HG03378 (cell line): Measurements from ENCODE around the gene NPC1L1.
A peak's percentile ranks its signal among the peaks of the same experiment; 100 is the strongest.

Experiments used
- ATAC-seq: cut with Tn5 transposase; IDR thresholded peaks from one replicate; pipeline ENCODE4 v1.9.1; 2021; ENCODE audit warnings: mild to moderate bottlenecking, moderate library complexity; ENCODE audit not compliant: unreplicated experiment

The NPC1L1 gene, protein sequence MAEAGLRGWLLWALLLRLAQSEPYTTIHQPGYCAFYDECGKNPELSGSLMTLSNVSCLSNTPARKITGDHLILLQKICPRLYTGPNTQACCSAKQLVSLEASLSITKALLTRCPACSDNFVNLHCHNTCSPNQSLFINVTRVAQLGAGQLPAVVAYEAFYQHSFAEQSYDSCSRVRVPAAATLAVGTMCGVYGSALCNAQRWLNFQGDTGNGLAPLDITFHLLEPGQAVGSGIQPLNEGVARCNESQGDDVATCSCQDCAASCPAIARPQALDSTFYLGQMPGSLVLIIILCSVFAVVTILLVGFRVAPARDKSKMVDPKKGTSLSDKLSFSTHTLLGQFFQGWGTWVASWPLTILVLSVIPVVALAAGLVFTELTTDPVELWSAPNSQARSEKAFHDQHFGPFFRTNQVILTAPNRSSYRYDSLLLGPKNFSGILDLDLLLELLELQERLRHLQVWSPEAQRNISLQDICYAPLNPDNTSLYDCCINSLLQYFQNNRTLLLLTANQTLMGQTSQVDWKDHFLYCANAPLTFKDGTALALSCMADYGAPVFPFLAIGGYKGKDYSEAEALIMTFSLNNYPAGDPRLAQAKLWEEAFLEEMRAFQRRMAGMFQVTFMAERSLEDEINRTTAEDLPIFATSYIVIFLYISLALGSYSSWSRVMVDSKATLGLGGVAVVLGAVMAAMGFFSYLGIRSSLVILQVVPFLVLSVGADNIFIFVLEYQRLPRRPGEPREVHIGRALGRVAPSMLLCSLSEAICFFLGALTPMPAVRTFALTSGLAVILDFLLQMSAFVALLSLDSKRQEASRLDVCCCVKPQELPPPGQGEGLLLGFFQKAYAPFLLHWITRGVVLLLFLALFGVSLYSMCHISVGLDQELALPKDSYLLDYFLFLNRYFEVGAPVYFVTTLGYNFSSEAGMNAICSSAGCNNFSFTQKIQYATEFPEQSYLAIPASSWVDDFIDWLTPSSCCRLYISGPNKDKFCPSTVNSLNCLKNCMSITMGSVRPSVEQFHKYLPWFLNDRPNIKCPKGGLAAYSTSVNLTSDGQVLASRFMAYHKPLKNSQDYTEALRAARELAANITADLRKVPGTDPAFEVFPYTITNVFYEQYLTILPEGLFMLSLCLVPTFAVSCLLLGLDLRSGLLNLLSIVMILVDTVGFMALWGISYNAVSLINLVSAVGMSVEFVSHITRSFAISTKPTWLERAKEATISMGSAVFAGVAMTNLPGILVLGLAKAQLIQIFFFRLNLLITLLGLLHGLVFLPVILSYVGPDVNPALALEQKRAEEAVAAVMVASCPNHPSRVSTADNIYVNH (N-terminal part only)

DNA sequence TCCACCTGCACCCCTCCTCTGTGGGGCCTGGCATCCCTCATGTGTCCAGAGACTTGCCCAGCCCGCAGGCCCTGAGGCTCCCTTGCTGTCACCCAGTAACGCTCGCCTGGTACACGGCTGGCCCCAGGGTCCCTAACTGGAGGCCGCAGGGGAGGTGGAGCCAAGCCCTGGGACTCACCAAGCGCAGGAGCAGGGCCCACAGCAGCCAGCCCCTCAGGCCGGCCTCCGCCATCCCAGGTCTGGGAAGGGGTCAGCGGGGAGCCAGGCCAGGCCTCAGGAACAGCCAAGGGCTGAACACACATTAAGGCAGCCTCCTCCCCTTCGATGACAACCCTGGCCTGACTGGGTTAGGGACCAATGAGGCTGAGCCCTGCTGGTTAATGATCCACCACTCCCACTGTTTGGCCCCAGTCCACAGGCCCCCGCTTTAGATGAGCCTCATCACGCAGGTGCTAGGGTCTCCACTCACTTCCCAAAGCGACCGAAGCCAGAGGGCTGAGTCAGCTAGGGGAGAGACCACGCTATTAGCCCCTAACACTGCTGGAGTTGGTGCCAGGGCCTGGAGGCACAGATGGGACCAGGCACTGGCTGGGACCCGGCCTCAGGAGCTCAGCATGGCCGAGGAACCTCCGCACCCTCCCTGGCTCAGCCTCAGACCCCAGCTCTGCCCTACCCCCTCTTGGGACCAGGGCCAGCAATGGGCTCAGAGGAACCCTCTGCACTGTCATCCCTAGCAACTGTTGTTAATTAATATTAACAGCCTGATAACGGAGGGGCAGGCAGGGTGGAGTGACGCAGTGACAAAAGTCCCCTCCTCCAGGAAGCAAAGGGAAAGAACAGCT lies at the start of gene NPC1L1:
TSS of gene NPC1L1 (minus strand) at position 303 of the 842 bp plus-strand sequence. CDS start at position 232, 71 bp downstream.
- ATAC-seq, result no peak

- no peak for ATAC-seq
These were observed 49.8 kb upstream of the NPC1L1 start for GRCh38 chr7:44590910-44591309.

GRCh38 chr7:44587843-44588711 lies 46.9 kb upstream of the NPC1L1 start:
- no peak for ATAC-seq

GRCh38 chr7:44583146-44583865 lies 42.2 kb upstream of the NPC1L1 start:
- no peak for ATAC-seq

DNA sequence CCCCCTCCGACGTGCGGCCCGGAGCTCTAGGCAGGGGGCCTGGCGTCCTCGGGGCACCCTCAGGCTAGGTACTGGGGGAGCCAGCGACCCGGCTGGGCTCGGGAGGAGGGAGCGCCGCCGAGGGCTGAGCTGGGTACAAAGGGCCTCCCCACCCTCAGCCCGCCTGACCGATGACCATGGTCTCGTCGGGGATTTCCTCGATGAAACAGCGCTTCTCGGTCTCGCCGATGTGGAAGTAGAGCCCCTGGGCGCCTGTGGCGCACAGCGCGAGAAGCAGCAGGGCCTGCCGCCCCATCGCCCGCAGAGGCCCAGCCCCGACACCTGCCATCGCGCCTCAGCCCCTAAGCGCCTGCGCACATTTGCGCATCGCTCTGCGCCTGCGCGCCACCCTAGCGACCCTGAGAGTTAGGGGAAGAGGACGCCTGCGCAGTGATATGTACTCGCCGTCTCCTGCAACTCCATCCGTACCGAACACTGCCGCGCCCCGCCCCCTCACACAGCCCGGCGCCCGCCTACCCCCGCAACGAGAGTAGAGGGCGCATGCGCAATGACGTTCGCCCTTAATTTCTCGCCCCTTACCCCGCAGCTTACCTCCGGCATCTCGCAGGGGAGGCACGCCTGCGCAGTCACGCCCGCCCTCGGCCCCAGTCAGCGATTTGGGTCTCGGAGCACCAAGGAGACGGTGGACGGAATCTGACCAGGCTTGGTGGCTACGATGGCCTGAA lies 40.9 kb upstream of the NPC1L1 start, which contains the start of gene TMED4:
TSS of gene TMED4 (minus strand) at position 353 of the 725 bp plus-strand sequence. CDS start at position 328, 25 bp downstream.
- ATAC-seq, result peak; percentile 81

- ATAC-seq, result peak; percentile 22
These were observed 40.1 kb upstream of the NPC1L1 start for GRCh38 chr7:44580945-44581878.

GRCh38 chr7:44576228-44576627 lies 35.1 kb upstream of the NPC1L1 start:
- ATAC-seq, result no peak

GRCh38 chr7:44575054-44575453 lies 33.9 kb upstream of the NPC1L1 start:
- no peak for ATAC-seq

- ATAC-seq, result no peak
These were observed 33.2 kb upstream of the NPC1L1 start for GRCh38 chr7:44574287-44574872.

DNA sequence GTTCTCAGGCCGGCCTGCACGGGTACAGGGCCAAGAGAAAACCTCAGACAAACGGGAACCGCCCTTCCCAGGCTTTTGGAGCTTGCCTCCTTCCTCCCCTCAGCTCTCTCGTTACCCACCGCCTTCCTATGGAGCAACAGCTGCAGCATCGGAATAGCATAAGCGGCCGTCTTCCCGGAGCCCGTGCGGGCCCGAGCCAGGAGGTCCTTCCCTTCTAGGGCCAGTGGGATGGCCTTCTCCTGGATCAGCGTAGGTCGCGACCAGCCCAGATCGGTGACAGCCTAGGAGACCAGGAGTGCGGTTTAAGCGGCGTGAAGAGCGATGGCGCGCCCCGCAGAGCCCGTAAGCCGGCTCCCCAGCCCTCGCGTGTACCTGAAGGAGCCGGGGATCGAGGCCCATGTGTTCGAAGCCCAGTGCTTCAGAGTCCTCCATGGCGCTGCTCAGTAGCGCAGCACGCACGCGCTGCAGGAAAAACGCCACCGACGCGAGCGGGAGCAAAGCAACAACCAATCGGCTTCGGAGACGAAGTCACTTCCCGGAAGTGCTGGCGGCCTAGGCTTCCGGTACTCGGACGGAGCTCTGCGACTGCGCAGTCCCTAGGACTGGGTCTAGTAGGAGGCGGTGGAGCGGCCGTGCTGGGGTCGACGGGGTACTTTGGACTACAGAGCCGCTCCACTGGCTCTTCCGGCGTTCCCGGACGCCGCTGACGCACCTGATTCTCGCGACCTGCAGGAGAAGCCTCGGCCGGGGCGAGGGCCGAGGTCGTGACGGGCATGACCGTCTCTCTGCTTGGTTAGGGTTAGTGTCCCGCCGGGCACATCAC lies 32.5 kb upstream of the NPC1L1 start, which contains the start of gene DDX56:
TSS of gene DDX56 (minus strand) at position 445 of the 823 bp plus-strand sequence. CDS start at position 432, 13 bp downstream.
- peak; percentile 95 for ATAC-seq

DNA sequence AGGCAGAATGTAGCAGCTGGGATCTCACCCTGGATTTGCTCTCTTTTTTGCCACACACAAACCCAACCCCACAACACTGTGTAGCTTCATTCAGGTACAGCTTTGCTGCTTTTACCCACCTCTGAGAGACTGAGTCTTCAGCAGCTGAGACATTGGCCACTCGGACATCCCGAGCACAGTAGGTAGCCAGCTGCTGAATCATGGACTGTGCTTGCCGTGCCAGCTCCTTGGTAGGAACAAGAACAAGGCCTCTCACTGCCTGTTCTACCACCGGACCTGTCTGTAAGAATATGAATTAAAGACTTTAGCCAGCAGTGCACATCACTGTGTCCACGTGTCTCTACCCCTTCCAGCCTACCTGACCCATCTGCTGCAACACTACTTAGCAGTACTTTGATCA lies 31.6 kb upstream of the NPC1L1 start:
- no peak for ATAC-seq

DNA sequence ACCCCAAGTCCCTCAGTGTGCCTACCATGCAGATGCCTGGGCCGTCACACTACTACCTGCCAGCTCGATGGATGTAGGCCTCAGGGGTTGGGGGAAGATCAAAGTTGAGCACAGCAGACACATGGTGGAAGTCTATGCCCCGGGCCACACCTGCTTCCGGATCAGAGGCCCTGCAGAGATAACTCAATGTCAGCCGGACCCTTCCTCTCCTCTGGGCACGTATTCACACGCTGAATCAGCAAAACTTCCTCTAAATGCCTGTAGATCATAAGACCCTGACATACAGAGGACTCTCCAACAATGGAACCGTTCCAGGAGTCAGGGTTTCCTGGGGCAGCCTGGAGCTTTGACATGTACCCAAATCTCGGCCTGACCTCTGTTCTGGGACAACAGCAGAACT lies 28.8 kb upstream of the NPC1L1 start:
- no peak for ATAC-seq

- ATAC-seq, result no peak
These were observed 27.8 kb upstream of the NPC1L1 start for GRCh38 chr7:44568771-44569560.

DNA sequence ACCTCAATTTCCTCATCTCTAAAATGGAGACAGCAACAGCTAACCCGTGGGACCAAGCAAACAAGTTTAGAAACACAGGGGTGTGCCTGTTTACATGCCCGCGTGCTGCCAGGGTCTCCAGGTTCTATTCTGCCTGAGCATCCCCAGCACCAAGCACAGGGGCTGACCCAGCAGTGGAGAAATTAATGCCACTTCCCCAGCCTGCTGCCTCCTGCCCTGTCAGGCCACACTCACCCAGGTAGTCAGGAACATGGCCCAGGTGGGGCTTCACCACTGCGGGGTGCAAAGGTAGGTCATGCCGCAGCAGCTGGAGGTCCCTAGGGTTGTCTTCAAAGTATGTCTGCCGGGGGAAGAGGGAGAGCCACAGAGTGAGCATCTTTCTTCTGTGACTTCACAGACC lies 26.8 kb upstream of the NPC1L1 start:
- ATAC-seq, result no peak
